SHP77 treated with DMSO at 0.1 percent for 48 hours (cell line): ENCODE data around the gene CHRM2.

Source experiments
- DNase-seq: peaks from one replicate; lab custom pipeline; 2025; lab: John Stamatoyannopoulos, UW

CHRM2 gene

DNA sequence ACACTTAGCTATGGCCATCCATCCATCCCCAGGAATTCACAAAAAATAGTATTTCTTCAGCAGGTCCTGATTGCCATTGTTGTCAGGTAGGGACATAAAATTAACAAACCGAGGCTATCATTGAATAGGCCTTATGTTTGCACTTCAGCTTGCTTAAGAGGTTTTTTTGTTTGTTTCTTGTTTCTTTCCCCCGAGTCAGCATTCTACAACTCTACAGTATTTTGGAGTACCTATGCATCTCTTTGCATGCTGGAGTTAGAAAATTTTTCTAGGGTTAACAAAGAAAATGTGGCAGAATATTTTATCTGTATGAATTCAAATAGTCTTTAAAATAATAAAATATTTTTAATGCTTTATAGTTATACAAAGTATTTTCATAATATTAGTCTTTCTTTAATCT is 26.3 kb downstream of the CHRM2 start:
- no peak for DNase-seq

DNA sequence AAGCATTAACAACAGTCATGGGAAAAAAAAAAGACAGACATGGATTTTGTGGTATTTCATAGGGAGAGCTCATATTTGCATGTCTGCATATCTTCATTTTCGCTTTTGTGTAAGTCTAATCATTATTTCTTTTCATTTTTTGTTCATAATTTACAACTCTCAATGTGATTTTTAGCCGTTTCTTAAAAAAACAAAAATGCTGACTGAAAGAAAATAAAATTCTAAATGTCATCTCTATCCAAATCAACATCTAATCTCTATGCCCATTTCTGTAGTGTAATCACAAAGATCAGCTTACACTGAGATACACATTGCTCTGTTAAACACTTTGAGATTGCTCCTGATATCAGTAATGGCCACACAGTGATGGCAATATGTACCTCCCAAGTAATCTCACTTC is 29.2 kb downstream of the CHRM2 start:
- no peak for DNase-seq

DNA sequence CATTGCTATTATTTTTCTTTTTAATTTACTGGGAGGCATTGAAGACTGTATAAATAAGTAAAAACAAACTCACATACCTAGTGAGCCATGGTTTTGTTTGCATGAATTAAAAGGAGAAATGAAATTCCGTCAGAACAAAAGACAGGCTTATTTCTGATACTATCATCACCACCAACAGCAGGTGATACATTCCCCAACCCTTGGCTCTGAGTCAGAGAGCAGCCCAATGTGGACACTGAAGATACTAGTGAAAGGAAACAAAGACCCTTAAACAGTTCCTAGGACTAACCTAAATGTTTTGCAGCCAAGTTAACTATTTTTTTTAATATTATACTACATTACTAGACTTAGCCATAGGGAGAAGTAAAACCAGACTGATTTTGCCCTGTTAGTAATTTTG is 31.6 kb downstream of the CHRM2 start:
- no peak for DNase-seq

DNA sequence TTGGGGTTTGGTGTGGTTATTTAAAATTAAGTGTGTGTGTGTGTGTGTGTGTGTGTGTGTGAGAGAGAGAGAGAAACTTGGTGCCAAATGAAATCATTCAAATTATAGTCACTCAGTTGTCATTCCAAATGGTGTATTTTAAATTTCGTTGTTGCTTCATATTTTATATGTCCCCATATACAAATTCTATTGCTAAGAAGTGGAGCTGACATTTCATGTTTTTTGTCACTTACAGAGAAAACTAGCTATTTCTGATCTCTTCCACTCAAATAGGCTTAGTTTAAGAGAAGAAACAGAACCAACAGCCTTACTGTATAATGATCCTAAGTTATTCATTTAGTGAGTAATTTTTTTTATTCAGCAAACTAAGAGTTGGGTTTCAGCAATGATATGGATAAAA is 42.3 kb downstream of the CHRM2 start:
- DNase-seq: no peak

DNA sequence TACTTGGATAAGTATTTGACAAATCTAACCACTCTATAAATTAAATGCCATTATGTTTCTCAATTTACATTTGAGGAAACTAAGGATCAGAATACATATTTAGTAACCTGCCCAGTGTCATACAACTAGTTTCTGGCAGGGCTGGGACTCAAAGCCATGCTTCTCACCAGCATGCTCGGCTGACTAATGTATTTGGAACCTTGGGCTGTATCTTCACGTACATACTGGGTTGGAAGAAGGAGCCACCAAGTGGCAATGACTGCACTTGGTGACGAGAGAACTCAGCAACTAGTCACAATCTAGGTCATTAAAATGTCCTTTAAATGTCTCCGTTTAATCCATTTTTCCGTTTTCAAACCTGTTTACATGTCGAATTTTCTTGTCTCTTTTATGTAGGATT is 42.9 kb downstream of the CHRM2 start:
- no peak for DNase-seq

DNA sequence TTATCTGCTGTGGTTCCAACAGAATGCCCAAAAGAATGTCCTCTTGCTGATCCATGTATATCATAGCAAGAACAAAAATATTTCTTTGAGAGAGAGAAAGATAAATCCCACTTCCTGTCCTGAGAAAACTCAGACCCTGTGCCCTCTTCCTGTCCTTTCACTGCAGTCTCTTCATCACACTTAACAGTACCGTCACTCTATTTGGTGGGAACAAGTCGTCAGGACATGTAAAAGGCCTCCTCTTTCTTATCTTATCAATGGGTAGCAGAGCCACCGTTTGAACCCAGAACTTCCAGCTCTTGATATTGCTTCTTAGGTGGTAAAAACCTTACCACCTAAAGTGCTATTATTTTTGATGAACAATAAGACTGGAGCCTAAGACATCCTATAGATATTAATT is 43.9 kb downstream of the CHRM2 start:
- DNase-seq: no peak

DNA sequence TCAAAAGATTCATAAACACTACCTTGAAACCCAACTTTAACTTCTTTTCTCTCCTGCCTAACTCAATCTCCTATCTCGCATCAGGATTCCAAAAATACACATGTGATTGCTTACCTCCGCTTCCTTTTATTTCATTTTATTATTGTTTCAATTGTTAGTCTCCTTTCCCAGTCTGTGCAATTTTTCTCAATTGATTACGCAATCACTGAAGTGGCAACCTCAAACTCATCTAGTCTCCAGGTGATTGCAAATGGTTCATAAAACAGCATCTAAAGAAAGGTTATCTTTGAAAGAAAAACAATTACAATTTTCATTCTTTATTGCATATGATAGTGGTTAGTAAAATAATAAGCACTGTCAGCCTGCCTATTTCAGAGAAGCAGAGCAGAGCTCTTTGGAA is 45.6 kb downstream of the CHRM2 start:
- DNase-seq: no peak

DNA sequence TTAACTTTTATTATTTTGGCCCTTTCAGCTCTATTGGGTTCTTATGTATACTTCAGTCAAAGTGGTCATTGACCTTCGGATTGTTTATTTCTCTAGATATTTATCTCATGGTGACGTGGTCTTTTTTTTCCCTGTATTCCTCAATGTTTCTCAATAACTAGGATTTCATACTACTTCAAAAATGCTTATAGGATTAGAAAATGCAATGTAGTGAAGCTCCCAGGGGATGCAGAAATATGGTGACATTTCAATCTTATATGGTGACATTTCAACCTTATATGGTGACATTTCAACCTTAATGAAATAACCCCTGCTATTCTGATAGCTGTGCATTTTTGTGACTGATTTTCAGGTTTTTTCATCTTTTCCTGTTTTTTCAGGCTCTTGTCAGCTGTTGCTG is 51.4 kb downstream of the CHRM2 start:
- DNase-seq: no peak

DNA sequence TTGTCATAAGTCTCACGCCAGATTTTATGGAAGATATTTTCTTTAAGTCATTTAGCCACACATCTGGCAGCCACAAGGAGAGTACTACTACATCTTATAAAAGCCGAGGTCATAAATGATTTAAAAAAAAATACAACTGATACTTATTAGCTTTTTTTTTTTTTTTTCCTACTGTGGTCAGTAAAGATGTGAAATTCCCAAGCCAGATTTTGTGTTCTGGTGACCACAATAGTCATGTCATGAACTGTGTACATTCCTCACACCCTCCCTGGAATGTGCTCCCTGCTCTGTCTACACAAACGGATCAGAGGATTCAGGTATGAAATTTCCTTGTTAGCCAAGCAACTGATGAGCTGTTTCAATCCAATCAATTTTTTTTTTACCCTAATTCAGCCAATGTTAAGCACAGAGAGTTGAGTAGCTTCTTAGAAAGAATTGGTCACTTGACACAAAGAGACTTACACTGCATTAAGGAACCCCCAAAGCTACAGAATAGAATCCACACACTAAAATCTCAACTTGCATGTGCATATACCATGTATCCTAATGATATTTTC is 54.7 kb downstream of the CHRM2 start:
- DNase-seq: no peak

DNA sequence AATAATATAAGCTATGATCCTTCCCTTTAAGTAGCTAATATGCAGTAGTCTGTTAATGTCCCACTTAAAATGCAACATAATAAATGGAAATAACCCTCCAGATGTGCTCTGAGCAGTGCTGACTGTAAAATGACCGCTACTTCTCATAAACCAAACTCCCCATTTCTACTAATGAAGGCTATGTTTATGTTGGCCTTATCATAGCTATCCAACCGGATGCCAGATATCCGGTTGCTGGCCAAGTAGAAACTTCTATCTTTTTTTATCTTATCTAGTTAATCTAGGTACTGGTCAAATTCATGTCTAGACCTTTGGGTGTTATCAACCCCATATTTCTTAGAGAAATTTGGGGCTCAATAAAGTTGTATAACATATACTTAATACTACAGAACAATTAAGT is 56.6 kb downstream of the CHRM2 start:
- no peak for DNase-seq

DNA sequence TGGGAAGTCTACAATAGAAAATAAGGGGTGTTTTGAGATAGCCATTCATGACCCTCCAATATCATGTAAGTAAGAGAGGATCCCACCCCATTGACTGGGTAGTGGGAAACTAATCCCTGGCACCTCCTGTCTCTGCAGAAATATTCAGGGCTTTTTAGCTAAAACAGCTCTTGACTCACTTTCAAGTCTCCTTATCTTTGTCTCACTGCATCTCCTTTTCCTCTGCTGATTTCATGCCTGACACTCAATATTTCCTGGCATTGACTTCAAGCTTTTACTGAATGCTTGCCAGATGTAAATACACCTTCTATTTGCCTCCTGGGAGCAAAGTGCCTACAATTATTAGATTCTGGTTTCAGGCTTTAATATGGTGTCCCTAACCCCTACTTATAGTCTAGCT is 57.1 kb downstream of the CHRM2 start:
- no peak for DNase-seq

DNA sequence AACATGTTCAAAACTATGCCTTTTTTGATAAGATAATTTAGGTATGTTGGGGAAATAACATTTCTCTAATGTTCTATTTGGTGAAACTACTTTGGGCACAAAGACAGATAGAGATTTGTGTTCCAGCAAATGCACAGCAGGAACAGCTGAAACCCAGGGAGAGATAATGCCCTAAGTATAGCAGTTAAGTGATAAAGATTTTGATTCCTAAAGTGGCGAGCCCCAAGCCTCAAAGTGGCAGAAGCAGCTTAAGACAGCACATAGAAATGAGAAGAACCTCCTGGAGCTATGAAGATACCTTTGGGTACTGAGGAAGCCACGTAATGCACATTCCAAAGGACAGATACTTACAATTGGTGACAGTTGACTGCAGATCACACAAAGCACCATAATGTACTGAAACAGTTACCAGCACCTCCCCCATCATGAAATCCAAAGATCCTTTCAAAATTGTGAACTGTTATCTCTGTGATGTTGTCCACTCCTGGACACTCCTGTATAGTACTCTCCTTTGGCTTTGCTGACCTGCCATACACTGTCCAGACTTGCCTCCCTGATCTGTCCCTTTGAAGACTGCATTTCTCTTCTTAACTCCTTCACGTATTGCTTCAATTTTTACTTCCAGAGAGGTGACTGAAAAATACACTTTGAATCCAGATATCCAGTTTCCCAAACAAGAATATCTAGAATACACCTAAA is 62.9 kb downstream of the CHRM2 start:
- no peak for DNase-seq

DNA sequence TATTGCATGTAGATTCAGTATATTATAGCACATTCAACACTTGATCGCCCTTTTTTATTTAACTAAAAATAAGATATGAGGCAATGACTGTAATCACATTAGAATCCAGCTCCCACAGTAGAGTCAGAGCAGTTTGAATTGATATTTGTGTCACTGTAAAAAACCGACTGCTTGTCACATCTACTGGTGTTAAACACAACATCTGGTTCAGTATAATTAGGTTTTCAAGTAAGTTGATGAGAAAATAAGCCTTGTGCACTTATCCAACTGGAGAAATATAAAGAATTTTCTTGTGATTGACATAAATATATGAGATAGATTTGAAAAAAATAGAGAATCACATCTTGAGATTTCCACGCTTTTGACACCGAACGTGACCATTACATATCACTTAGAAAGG is 69.0 kb downstream of the CHRM2 start:
- no peak for DNase-seq

DNA sequence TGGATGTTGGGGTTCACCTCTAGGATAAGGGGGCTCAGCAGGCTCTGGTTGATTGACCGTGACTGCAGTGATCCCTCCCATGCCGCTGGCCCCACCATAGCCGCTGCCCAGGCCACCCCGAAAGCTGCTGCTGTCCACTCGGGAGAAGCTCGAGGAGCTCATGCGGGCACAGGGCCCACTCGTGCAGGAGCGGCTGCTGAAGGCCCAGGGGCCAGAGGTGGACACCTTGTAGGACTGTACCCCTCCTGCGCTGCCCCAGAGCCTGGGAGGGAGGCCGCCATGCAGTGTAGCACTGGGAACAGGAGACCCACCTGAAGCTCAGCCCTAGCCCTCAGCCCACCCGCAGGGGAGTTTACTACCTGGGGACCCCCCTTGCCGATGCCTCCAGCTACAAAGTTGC is 70.0 kb downstream of the CHRM2 start:
- DNase-seq: no peak

DNA sequence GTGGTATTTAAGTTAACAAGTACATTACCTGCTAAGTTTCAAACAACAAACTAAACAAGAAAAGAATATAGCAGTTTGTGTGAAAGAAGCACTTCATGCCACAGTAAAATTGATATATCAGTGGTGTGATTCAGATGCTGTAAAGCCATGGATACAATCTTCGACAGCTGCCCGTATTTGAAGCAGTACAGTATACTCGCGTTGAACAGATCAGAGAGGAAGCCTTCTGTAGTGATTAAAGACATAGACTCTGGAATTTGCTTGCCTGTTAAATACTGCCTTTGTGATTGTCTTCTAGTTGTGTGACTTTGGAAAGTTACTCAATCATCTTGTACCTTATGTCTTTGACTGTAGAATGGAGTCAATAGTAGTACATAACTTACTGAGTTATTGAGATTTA is 71.7 kb downstream of the CHRM2 start:
- no peak for DNase-seq

DNA sequence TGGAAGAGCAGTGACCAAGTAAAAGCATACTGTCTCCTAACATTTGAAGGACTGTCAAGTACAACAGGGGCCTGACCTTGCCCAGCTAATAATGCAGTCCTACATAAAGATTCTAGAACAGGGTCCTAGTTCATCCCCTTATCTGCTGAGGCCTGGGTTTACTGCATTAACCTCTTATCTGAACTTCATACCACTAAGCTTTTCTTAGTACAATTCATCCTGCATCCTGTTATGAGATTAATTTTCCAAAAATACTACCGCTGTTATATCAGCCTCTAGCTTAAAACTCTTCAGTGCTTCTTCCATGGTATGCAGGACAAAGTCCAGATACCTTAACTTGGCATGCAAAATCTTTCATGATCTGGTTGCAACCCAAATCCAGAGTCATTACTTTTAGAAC is 72.5 kb downstream of the CHRM2 start:
- DNase-seq: no peak

DNA sequence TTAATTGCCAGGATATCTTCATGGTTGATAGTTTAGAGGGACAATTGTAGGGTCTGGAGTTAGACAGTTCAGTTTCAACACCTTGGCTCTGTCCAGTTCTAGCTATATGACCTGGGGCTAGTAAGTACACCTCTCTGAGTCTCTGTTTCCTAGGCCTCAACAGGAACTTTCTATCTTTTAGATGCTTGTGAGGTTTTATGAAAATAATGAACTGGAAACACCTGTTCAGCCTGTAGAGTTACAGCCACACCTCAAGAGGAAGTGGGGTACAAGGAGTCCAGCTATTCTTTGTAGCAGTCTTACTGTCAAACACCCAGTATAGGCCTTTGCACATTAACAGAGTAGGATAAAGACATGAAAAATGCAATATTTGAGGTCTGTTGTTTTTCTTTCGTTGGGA is 73.4 kb downstream of the CHRM2 start:
- DNase-seq: no peak

DNA sequence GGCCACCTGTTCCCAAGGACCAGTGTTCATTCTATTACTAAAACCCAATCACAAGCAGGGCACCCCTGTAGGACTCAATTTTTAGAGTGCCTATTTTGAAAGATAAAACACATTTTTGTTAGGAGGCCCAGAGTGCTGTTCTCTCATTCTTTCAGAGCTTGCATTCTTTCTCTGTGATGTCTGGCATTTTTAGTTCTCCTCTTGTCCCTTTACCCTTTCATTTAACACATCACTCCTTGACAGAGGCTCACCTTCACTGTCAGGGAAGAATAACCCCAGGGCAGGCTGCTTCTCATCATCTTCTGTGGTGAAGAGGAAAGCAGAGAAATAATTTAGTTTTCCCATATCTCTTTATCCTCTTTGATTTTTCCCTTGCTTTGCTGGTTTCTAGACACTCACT is 73.9 kb downstream of the CHRM2 start:
- DNase-seq: no peak

DNA sequence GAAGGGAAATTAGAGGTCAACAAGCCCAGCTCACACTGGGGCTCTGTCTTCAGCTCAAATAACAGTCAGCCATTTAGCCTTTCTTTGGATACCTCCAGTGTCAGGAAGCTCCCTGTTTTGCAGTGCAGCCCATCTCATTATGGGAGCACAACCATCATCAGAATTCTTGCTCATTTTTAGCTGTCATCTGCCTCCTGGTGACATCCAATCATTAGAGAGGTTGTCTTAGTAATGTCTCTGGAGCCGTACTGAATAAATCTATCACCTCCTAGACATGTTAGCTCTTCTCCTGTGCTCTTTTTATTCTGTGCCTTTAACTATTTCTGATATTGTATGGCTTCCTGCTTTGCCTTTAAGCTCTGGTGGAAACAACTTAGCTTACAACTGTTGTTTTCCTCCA is 74.5 kb downstream of the CHRM2 start:
- DNase-seq: no peak

DNA sequence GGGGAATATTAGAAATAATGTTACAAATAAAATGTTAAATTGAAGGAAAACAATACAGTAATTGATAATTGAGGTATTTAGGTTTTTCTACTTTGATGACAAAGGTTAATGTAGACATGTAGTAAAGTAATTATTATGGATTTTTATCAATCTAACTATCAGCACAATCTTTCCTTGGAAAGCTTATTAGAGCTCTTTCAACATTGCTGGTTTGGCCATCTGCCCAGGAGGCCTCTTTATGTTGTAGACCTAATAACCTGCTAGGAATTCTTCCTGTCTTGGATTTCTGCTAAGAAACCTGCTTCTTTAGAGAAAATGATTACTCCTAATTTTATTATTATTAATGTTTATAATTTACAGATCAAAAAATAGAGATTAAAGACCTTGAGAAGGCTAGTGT is 78.9 kb downstream of the CHRM2 start:
- DNase-seq: no peak

DNA sequence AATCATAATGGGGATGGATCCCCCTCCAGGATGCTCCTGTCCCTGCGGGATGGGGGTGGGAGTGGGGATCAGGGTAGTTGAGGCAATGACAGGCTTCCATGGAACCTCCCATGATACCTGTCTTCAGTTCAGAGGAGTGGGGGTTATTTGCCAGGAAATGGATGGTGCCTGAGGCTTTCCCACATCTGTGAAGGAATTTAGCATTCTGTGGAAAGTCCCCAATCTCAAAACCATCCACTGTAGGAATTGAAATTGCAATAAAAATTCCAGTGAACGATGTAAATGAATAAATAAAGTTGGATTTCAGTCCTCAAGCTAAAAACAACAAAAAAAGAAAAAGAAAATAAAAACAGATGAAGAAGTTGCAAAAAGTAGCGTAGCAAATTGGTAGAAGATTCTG is 81.9 kb downstream of the CHRM2 start:
- no peak for DNase-seq

DNA sequence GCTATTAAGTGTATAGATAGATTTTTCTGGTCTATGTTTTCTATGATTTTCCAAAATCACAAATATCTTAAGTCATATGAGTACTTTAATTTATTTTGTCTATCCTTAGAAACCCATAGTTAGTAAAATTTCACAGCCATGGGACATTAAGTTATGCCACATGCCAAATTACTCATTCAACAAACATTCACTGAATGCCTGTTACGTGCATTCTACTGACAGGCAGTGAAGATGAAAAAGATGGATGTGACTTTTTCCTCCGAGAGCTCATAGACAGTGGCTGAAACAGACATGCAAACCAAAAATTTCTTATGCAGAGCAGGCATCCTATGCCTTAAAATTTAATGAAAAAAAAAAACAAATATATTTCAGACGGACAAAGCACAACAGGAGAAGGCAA is 84.9 kb downstream of the CHRM2 start:
- no peak for DNase-seq

DNA sequence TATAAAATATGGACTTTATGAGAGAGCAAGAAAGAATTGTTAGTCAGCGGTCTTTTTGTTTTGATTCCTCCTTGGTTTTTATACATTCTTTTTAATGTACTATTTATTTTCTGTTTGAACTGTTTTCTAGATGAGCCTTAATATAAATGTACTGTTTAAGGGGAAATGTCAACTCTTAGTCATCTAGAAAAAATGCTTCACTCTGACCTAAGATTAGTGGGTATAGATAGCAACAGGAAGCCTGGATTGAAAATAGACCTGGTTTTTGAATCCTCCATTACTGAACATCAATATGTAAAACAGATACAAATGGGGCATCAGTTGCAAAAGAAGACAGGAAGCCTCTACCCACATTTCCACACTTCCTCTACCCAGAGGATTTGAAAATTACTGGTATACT is 87.8 kb downstream of the CHRM2 start:
- no peak for DNase-seq

DNA sequence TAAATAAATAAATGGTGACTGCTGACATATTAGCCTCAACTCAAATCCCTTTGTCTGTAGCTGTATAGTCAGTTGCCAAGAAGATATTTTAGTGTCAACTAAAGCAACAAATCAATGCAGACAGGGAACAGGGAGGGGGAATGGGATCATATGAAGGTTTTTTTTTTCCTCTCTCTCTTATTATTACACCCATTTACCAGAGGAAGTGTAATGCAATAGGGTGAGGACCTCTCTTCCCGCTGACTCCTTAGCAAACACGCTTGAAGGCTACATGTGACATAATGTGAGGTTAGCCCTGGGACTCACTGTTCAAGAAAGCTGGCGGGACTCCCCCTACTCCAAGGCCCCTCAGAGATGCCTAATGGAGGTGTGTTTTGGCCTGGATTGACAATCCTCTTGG is 88.2 kb downstream of the CHRM2 start:
- DNase-seq: no peak

DNA sequence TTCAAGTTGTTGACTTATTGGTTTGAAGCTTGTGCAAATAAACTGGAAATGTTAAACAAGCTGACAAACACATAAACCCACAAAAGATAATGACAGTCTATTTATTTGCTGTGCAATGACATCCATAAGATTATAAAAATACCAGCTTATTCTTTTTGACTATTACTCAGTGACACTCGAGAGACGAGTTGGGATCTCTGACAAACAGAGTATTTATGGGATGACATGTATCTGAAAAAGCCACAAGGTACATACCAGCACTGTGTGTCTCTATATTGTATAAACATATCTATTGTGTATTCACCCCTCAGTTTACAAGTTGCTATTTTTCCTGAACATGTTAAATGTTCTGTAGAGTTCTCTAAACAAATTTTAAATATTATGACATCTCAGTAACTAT is 88.9 kb downstream of the CHRM2 start:
- DNase-seq: no peak
